ENCODE results near the gene HOXA10.
A peak's percentile ranks its signal among the peaks of the same experiment; 100 is the strongest.

HOXA10 gene

DNA sequence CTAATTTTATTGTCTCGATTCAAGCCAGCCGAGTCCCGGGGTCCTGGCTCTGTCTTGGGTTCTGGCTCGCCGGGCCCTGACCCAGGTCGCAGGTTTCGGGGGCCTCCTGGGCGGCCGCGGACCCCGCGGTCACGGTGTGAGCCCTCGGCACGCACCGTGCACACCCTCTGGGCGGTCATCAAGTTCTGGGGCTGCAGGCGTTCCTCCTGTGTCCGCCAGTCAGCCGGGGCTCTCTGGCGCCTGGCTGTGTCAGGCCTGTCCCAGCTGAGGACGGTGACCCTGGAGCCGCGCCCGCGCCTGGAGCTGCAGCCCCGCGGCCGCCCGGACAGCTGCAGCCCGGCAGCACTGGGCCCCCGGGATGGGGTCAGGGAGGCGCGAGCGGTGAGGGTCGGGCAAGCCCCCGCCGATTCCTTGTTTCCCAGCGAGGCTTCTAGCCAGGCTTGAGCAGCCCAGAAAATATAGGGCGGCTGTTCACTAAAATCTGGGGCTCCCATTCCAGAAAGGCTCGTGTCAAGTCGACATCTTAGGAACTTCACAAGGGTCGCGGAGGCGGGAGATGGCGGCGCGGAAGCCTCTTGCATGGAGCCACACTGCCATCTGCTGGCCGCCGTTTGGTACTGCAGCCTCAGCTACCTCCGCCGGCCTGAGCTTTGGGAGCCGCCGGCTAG, 13.4 kb downstream of the HOXA10 start:
- peak overlapping the region; percentile 90 for H3K9ac ChIP-seq (ENCODE audit: low read length)
- peak; percentile 88 for DNase-seq (ENCODE audit: low read depth)

DNA sequence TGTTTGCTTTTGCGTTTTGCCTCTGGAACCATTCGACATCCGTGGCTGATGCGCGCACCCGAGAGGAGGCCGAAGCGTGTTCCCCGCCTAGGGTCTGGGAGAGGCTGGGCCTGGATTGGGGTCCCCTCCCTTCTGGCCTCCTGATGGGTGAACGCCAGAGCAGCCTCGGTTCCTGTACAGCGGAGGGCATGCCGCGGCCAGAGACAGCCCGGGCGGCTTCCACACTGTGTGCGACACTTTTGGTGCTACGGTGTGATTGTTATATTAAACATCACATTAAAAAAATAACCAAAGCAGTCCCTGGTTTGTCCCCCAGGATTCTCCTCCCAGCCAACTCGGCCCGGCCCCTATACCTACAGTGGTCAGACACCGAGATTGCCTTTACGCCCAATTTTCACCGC, 14.0 kb downstream of the HOXA10 start:
- DNase-seq (ENCODE audit: low read depth) = no peak

More for the DNA sequence above, 13.4 kb downstream of the HOXA10 start:
- Histone ChIP-seq H3K4me1 (ENCODE audit: control insufficient read depth, insufficient read depth, low read length) (peaks cover 21% of the 10 kb centered on the region), H3K4me3 (ENCODE audit: low read length) (peak overlapping the region; percentile 88), H3K27me3 (replicated peaks; ENCODE audit: control insufficient read depth, insufficient read depth, low read length) (no peaks in the 10 kb centered on the region), H3K9me3 (ENCODE audit: control insufficient read depth, low read length) (no peaks in the 10 kb centered on the region), H3K36me3 (ENCODE audit: control insufficient read depth, insufficient read depth, low read length, severe bottlenecking) (peaks cover 5% of the 10 kb centered on the region)

DNA sequence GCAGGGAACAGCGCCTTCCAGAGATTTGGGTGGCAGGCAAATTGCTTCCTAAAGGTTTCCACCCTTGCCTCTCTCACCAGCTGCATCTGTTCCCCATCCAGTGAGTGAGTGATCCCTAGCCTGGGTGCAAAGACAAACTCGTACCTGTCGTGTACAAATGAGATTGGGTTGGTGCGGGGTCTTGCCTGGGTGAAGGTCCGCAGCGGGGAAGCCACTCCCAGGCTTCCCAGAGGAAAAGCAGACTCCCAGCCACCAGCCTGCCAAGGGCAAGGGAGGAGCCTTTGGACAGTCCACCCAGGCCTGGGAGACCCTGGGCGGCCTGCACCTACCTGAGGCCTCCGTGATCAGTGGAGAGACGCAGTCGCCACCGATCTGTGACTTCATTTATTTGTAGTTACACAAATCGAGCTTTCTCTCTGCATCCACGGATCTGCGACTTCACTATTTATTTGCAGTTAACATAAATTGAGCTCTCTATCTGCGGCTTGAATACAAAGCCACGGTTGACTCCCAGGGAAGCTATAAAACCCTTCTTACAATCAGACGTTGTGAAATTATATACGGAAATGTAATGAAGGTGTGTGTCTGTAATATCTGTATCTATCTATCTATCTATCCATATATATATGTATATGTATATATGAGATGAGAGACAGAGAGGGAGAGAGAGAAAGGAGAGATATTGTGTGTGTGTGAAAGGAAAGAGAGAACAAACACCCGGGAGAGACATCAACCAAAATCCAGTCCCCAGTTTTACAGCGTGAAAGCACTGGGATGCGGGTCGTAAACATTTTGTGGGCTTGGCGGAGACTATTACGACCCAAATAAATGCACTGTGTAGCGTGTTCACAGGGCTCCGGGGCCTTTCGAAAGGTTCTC, 14.6 kb downstream of the HOXA10 start:
- Histone ChIP-seq H3K4me1 (ENCODE audit: control insufficient read depth, insufficient read depth, low read length) (peaks cover 32% of the 10 kb centered on the region), H3K4me3 (ENCODE audit: low read length) (peak overlapping the region; percentile 88), H3K9me3 (ENCODE audit: control insufficient read depth, low read length) (no peaks in the 10 kb centered on the region), H3K36me3 (ENCODE audit: control insufficient read depth, insufficient read depth, low read length, severe bottlenecking) (peaks cover 5% of the 10 kb centered on the region), H3K9ac (ENCODE audit: low read length) (peak overlapping the region; percentile 90), H3K27me3 (replicated peaks; ENCODE audit: control insufficient read depth, insufficient read depth, low read length) (no peaks in the 10 kb centered on the region)
- no peak for DNase-seq (ENCODE audit: low read depth)

More for the DNA sequence above, 14.0 kb downstream of the HOXA10 start:
- Histone ChIP-seq H3K27me3 (replicated peaks; ENCODE audit: control insufficient read depth, insufficient read depth, low read length) (no peaks in the 10 kb centered on the region), H3K4me3 (ENCODE audit: low read length) (peak overlapping the region; percentile 88), H3K36me3 (ENCODE audit: control insufficient read depth, insufficient read depth, low read length, severe bottlenecking) (peaks cover 5% of the 10 kb centered on the region), H3K4me1 (ENCODE audit: control insufficient read depth, insufficient read depth, low read length) (peaks cover 26% of the 10 kb centered on the region), H3K9ac (ENCODE audit: low read length) (peak overlapping the region; percentile 90), H3K9me3 (ENCODE audit: control insufficient read depth, low read length) (no peaks in the 10 kb centered on the region)

DNA sequence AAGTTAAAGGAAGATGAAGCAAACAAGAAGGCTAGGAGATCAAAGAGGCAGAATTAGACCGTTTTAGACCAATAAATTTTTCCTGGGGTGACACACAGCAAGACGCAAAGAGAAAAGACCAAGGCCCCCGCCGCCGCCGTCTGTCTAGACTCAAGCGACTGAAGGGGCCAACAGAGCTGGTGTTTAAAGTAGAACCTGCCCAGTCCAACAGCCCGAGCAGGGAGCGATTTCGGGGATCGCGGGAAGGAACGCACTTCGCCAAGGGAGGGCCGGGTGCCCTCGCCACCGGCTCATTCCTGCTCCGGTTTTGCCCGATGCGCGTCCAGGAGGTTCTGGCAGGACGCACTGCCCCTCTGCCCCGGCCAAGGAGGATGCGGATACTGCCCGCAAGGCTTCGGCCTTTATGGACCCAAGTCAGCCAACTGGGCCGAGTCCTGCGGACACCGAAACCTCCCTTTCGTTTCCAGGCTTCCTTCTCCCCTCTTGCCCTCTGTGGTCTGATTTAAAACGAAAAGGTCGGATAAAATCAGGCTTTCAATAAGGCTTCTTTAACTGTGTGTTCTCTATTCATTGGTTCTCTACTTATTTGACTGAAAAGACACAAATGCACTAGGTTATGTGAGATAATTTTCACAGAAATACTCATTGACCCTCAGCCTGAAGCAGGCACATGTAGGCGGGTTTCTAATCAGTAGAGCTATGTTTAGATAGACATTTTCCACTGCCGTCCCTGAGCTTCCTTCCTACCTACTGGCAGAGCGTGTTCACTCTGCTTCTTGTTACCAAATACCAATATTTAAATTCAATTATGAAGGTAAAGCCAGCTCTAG, 15.5 kb downstream of the HOXA10 start:
- Histone ChIP-seq H3K4me3 (ENCODE audit: low read length) (no peak overlapping the region), H3K27me3 (replicated peaks; ENCODE audit: control insufficient read depth, insufficient read depth, low read length) (no peaks in the 10 kb centered on the region)
- DNase-seq (ENCODE audit: low read depth) = no peak

DNA sequence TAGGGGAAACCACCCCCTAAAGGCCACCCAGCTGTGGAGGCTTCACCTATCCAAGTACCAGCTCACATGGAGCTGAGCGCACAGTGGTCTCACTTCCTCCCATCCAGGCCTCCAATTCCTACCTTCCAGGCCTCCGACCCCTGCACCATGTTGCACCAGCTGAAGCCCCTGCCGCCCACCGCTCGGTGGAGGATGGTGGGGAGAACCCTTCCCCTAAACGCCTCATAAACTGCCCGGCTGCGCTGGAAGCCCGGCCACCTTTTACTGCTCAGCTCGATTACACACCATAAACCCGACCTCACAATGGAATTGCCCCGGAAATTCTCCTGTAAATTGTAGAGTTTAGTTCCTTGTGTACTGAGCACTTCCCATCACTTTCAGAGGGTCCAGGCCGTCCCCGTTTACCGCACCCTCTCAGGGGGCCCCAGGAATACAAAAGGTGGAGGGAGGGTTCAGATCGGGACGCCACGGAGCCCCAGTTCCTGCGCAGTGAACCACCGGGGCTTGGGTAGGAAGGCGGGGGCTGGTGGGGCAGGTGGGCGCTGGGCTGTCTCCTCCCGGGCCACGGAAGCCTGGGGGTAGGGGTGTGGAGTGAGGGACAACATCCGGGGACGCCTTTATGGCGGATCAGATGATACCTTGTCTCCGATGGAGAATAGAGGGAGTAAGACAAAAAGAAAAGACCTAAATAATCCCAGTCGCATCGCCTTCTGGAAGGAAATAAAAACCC, 16.3 kb downstream of the HOXA10 start:
- Histone ChIP-seq H3K4me1 (ENCODE audit: control insufficient read depth, insufficient read depth, low read length) (peaks cover 44% of the 10 kb centered on the region), H3K9ac (ENCODE audit: low read length) (no peak overlapping the region), H3K36me3 (ENCODE audit: control insufficient read depth, insufficient read depth, low read length, severe bottlenecking) (peaks cover 2% of the 10 kb centered on the region), H3K27me3 (replicated peaks; ENCODE audit: control insufficient read depth, insufficient read depth, low read length) (no peaks in the 10 kb centered on the region), H3K9me3 (ENCODE audit: control insufficient read depth, low read length) (no peaks in the 10 kb centered on the region), H3K4me3 (ENCODE audit: low read length) (no peak overlapping the region)
- DNase-seq (ENCODE audit: low read depth) = no peak

More for the DNA sequence above, 15.5 kb downstream of the HOXA10 start:
- Histone ChIP-seq H3K4me1 (ENCODE audit: control insufficient read depth, insufficient read depth, low read length) (peaks cover 40% of the 10 kb centered on the region), H3K9me3 (ENCODE audit: control insufficient read depth, low read length) (no peaks in the 10 kb centered on the region), H3K9ac (ENCODE audit: low read length) (no peak overlapping the region), H3K36me3 (ENCODE audit: control insufficient read depth, insufficient read depth, low read length, severe bottlenecking) (peaks cover 5% of the 10 kb centered on the region)

DNA sequence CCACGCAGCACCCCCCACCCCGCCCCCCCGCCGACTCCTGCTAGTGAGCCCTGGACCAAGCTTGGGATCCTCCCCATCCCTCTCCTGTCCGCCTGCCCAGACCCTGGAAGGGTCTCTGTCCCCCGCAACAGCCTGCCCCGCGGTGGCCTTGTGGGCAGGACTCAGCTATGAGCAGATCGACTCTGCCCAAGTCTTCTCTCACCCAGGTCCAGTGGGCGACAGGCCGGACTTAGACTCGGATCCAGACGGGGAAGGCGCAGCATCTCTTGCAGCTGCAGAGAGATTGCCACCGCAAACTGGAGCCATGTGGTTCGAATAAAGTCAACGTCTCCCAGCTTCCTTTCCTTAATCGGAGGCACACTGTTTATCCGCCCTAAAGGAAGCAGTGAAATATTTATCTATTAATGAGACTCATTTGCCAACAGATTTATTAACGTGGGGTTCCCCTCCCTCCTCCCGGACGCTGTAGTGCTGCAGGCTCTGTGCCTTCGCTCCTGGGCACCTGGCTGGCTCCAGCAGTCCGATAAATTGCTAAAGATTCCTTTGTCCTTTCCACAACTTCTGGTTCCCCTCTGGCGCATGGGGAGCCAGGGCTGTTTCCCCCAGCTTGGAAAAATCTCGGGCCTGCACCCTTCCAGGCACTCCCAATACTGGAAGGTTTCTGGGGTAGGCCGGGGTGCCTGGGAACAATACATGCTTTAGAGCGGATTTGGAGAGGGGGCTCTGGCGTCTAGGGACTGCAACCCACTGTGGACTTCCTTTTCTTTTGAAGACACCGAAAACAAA, 17.0 kb downstream of the HOXA10 start:
- H3K9ac ChIP-seq (ENCODE audit: low read length) = peak overlapping the region; percentile 97
- no peaks in the 10 kb centered on the region for H3K27me3 ChIP-seq (replicated peaks; ENCODE audit: control insufficient read depth, insufficient read depth, low read length)
- no peaks in the 10 kb centered on the region for H3K9me3 ChIP-seq (ENCODE audit: control insufficient read depth, low read length)
- H3K4me1 ChIP-seq (ENCODE audit: control insufficient read depth, insufficient read depth, low read length) = peaks cover 42% of the 10 kb centered on the region
- H3K36me3 ChIP-seq (ENCODE audit: control insufficient read depth, insufficient read depth, low read length, severe bottlenecking) = no peaks in the 10 kb centered on the region
- H3K4me3 ChIP-seq (ENCODE audit: low read length) = peak overlapping the region; percentile 94
- DNase-seq (ENCODE audit: low read depth) = no peak

DNA sequence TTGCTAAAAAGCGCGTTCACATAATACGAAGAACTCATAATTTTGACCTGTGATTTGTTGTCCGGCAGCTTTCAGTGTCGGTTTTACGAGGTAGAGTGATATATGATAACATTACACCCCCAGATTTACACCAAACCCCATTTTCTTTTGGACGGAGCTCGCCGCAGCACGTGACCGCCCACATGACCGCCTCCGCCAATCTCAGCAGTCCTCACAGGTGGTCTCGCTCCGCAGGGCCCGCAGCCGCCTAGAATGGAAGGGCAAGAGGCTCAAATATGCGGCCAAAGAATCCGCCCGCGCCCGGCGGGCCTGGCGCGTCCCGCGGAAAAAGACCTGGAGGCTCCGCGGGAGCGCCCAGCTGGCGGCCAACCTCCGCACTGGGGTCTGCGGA, 17.6 kb downstream of the HOXA10 start, which contains the start of gene HOXA7:
Gene HOXA7 (minus strand): TSS at position 168 of the 391 bp plus-strand sequence. CDS start 130 bp downstream, at position 38.
- Histone ChIP-seq H3K27me3 (replicated peaks; ENCODE audit: control insufficient read depth, insufficient read depth, low read length) (no peaks in the 10 kb centered on the region), H3K36me3 (ENCODE audit: control insufficient read depth, insufficient read depth, low read length, severe bottlenecking) (no peaks in the 10 kb centered on the region), H3K4me3 (ENCODE audit: low read length) (peak within 1 kb of the TSS; percentile 94), H3K9me3 (ENCODE audit: control insufficient read depth, low read length) (no peaks in the 10 kb centered on the region), H3K4me1 (ENCODE audit: control insufficient read depth, insufficient read depth, low read length) (peaks cover 42% of the 10 kb centered on the region), H3K9ac (ENCODE audit: low read length) (peak within 1 kb of the TSS; percentile 97)
- DNase-seq (ENCODE audit: low read depth) = no peak

DNA sequence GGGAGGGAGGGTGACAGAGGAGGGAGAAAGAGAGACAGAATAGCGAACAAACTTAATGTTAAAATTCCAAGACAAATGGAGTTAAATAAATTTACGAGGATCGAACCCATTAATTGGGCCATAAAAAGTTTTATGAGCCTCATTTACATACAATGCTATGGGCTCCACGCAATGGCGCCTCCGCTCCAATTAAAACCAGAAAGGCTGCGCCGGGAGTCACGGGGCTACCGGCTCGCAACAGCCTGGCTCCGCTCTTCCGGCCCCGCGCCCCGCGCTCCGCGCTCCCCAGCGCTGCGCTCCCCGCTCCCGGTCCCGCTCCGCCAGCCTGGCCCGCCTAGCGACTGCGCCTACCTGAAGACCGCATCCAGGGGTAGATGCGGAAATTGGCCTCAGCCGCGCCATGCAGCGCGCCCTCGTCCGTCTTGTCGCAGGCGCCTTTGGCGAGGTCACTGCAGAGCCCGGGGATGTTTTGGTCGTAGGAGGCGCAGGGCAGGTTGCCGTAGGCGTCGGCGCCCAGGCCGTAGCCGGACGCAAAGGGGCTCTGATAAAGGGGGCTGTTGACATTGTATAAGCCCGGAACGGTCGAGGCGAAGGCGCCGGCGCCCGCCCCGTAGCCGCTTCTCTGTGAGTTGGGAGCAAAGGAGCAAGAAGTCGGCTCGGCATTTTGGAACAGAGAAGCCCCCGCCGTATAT, 18.2 kb downstream of the HOXA10 start:
- H3K4me3 ChIP-seq (ENCODE audit: low read length) = peak overlapping the region; percentile 94
- H3K4me1 ChIP-seq (ENCODE audit: control insufficient read depth, insufficient read depth, low read length) = peaks cover 39% of the 10 kb centered on the region
- H3K9me3 ChIP-seq (ENCODE audit: control insufficient read depth, low read length) = no peaks in the 10 kb centered on the region
- no peaks in the 10 kb centered on the region for H3K36me3 ChIP-seq (ENCODE audit: control insufficient read depth, insufficient read depth, low read length, severe bottlenecking)
- peak overlapping the region; percentile 97 for H3K9ac ChIP-seq (ENCODE audit: low read length)
- no peaks in the 10 kb centered on the region for H3K27me3 ChIP-seq (replicated peaks; ENCODE audit: control insufficient read depth, insufficient read depth, low read length)
- no peak for DNase-seq (ENCODE audit: low read depth)

DNA sequence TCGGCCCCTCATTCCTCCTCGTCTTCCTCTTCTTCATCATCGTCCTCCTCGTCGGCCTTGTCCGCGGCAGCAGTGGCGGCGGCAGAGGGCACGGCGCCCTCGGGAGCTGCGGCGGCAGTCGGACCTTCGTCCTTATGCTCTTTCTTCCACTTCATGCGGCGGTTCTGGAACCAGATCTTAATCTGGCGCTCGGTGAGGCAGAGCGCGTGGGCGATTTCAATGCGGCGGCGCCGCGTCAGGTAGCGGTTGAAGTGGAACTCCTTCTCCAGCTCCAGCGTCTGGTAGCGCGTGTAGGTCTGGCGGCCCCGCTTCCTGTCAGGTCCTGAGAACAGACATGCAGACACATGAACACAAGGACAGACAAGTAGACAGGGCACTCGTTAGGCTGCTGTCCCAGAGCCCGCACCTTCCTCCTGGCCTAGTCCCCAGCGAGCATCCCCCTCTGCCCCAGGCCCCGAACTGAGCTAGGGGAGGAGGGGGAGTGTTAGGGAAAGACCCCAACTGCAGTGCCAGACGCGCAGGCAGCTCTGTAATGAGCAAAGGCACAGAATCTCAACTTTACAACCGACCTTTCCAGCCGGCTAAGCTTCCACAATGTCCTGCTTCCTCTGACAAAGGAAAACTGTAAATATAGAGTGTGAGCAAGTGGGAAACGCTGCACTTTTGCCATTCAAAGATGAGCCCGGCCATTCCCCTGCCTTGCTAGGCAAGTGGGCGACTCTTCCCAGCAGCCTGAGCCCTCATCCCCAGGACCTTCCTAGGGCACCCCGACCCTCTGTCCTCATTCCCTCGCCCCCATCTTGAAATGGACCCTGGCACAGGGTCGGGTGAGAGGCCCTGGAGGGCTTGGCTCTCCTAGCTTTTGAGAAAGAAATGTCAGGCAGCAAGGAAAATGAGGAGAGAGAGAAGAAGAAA, 19.0 kb downstream of the HOXA10 start:
- H3K4me3 ChIP-seq (ENCODE audit: low read length) = peak overlapping the region; percentile 94
- H3K4me1 ChIP-seq (ENCODE audit: control insufficient read depth, insufficient read depth, low read length) = peaks cover 35% of the 10 kb centered on the region
- H3K9me3 ChIP-seq (ENCODE audit: control insufficient read depth, low read length) = no peaks in the 10 kb centered on the region
- H3K36me3 ChIP-seq (ENCODE audit: control insufficient read depth, insufficient read depth, low read length, severe bottlenecking) = no peaks in the 10 kb centered on the region
- peak overlapping the region; percentile 97 for H3K9ac ChIP-seq (ENCODE audit: low read length)
- no peaks in the 10 kb centered on the region for H3K27me3 ChIP-seq (replicated peaks; ENCODE audit: control insufficient read depth, insufficient read depth, low read length)
- DNase-seq (ENCODE audit: low read depth) = no peak

All from adipocyte (in vitro differentiated cells).